HL-60 (cell line): ENCODE data around the gene HNF4A.
"Not testable (repeated sequence)": the region's sequence is repeated elsewhere in the genome, so short reads cannot be mapped to it uniquely, and the experiment has no call there.

Source experiments
- DNase-seq, 2 experiments: peaks; one replicate each; pipeline ENCODE4 v3.0.0-alpha.2; 2010 to 2020; ENCODE audit warnings: low read depth in 1 of 2, low spot score in 1 of 2
- H3K27ac ChIP-seq: fragments of 250-450 bp; sonication (Bioruptor Pico); replicated peaks from 2 replicates; pipeline ENCODE4 v1.5.1; 2020; ENCODE audit warnings: mild to moderate bottlenecking, moderate library complexity
- H3K27me3 ChIP-seq: fragments of 250-450 bp; sonication (Bioruptor Pico); 2 replicates; pipeline ENCODE4 v1.5.1; 2021; ENCODE audit warnings: mild to moderate bottlenecking, moderate library complexity; ENCODE audit not compliant: insufficient read depth, poor library complexity, severe bottlenecking
- H3K4me3 ChIP-seq: replicated peaks from 2 replicates; pipeline ENCODE4 v1.5.1; 2011; ENCODE audit warnings: mild to moderate bottlenecking, control low read depth, low read length; ENCODE audit not compliant: insufficient read depth
- GABPA ChIP-seq: IDR thresholded peaks from 2 replicates; pipeline ENCODE4 v1.6.1; 2012; ENCODE audit warnings: low read depth
- POLR2AphosphoS5 ChIP-seq: IDR thresholded peaks from 2 replicates; pipeline ENCODE4 v1.6.1; 2012; ENCODE audit warnings: low read depth
- SPI1 ChIP-seq: IDR thresholded peaks from 2 replicates; pipeline ENCODE4 v1.6.1; 2012; ENCODE audit warnings: low read depth, mild to moderate bottlenecking, borderline replicate concordance
- TF ChIP-seq, protein P1 (sequence below): IDR thresholded peaks from one replicate; pipeline ENCODE4 v1.5.1; 2011; ENCODE audit warnings: low read length, control low read depth, inconsistent platforms; ENCODE audit not compliant: insufficient read depth
- TF ChIP-seq, protein P2 (sequence below): IDR thresholded peaks from 2 replicates; pipeline ENCODE4 v1.6.1; 2012; ENCODE audit warnings: low read depth; ENCODE audit not compliant: insufficient replicate concordance

HNF4A gene

DNA sequence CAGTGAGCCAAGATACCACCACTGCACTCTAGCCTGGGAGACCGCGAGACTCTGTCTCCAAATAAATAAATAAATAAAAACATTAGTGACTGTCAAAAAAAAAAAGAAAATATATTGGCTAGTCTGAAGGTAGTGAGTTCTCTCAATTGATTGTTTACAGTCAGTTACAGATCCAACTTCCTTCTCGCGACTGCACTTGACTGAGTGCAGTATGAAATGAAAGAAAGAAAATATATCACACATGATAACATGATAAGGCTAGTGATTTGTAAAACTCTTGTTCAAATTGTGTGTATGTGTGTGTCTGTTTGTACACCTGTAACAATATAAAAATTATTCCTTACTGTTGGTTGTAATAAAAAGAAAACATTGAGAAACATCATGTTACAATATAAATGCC lies 10.8 kb upstream of the HNF4A start:
- TF ChIP-seq SPI1 (no peak), GABPA (no peak)
- TF ChIP-seq, protein P1, sequence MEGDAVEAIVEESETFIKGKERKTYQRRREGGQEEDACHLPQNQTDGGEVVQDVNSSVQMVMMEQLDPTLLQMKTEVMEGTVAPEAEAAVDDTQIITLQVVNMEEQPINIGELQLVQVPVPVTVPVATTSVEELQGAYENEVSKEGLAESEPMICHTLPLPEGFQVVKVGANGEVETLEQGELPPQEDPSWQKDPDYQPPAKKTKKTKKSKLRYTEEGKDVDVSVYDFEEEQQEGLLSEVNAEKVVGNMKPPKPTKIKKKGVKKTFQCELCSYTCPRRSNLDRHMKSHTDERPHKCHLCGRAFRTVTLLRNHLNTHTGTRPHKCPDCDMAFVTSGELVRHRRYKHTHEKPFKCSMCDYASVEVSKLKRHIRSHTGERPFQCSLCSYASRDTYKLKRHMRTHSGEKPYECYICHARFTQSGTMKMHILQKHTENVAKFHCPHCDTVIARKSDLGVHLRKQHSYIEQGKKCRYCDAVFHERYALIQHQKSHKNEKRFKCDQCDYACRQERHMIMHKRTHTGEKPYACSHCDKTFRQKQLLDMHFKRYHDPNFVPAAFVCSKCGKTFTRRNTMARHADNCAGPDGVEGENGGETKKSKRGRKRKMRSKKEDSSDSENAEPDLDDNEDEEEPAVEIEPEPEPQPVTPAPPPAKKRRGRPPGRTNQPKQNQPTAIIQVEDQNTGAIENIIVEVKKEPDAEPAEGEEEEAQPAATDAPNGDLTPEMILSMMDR = no peak
- no peaks in the 10 kb centered on the region for H3K27me3 ChIP-seq
- H3K27ac ChIP-seq = no peak overlapping the region
- H3K4me3 ChIP-seq = no peak overlapping the region
- no peak for DNase-seq

DNA sequence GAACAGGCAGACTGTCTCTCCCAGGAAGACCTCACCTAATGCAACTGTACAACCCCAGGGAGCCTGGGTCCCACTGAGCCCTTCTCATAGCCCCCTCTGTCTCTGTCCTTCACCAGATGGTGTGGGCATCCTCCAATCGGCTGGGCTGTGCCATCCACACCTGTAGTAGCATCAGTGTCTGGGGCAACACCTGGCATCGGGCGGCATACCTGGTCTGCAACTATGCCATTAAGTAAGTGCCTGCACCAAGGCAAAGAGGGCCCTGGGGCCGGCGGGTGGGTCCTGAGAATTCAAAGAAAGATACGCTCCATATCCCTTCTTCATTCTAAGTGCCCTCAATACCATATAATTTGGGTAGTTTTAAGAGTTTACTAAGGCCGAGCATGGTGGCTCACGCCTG lies 10.4 kb upstream of the HNF4A start:
- Histone ChIP-seq H3K4me3 (no peak overlapping the region), H3K27me3 (no peaks in the 10 kb centered on the region), H3K27ac (no peak overlapping the region)
- TF ChIP-seq GABPA = no peak
- TF ChIP-seq, protein P1 = no peak
- no peak for TF ChIP-seq SPI1
- TF ChIP-seq, protein P2, sequence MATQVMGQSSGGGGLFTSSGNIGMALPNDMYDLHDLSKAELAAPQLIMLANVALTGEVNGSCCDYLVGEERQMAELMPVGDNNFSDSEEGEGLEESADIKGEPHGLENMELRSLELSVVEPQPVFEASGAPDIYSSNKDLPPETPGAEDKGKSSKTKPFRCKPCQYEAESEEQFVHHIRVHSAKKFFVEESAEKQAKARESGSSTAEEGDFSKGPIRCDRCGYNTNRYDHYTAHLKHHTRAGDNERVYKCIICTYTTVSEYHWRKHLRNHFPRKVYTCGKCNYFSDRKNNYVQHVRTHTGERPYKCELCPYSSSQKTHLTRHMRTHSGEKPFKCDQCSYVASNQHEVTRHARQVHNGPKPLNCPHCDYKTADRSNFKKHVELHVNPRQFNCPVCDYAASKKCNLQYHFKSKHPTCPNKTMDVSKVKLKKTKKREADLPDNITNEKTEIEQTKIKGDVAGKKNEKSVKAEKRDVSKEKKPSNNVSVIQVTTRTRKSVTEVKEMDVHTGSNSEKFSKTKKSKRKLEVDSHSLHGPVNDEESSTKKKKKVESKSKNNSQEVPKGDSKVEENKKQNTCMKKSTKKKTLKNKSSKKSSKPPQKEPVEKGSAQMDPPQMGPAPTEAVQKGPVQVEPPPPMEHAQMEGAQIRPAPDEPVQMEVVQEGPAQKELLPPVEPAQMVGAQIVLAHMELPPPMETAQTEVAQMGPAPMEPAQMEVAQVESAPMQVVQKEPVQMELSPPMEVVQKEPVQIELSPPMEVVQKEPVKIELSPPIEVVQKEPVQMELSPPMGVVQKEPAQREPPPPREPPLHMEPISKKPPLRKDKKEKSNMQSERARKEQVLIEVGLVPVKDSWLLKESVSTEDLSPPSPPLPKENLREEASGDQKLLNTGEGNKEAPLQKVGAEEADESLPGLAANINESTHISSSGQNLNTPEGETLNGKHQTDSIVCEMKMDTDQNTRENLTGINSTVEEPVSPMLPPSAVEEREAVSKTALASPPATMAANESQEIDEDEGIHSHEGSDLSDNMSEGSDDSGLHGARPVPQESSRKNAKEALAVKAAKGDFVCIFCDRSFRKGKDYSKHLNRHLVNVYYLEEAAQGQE = no peak
- TF ChIP-seq POLR2AphosphoS5 = no peak
- no peak for DNase-seq

DNA sequence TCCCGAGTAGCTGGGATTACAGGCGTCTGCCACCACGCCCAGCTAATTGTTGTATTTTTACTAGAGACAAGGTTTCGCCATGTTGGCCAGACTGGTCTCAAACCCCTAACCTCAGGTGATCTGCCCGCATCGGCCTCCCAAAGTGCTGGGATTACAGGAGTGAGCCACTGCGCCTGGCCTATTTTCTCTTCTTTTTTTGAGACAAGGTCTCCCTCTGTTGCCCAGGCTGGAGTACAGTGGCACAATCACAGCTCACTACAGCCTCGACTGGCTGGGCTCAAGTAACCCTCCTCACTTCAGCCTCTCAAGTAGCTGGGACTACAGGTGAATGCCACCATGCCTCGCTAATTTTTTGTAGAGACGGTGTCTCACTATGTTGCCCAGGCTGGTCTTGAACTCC lies 9.6 kb upstream of the HNF4A start:
- DNase-seq, H3K4me3 ChIP-seq, H3K27me3 ChIP-seq, H3K27ac ChIP-seq: not testable (repeated sequence)

DNA sequence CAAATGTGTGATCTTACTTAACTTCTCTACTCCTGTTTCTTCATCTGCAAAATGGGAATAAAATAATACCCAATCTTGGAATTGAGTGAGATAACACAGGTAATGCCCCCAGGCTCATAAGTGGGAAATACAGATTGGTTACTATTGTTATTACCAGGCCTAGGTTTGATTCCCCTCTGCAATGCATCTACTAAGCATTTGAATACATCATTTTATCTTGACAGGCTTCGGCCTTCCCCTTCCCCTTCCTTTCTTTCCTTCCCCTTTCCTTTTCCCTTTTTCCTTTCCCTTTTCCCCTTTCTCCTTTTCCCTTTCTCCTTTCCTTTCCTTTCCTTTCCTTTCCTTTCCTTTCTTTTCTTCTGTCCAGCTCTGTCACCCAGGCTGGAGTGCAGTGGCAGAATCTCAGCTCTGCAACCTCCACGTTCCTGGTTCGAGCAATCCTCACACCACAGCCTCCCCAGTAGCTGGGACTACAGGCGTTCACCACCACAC lies 7.3 kb upstream of the HNF4A start:
- no peak overlapping the region for H3K27ac ChIP-seq
- H3K4me3 ChIP-seq = no peak overlapping the region
- TF ChIP-seq, protein P1 = no peak
- TF ChIP-seq SPI1 (no peak), GABPA (no peak)
- no peak for DNase-seq
- no peaks in the 10 kb centered on the region for H3K27me3 ChIP-seq

DNA sequence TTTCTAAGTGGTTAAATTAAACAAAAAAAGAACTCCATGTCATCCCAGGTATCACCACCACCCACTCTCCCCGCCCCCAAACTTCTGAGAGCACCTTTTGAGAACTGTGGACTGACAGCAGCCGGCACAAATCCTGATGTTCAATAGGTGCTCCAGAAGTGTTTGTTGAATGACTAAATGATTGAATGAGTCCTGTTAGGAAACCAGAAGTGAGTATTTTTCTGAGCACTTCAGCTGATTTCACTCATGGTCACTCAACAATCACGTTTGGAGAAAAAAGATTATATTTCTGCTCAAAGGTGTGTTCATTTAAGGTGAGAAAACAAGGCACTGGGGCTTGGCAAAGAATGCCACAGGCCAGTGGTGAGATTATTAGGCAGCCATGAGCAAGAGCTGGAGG lies 6.2 kb upstream of the HNF4A start:
- H3K27ac ChIP-seq = no peak overlapping the region
- no peak overlapping the region for H3K4me3 ChIP-seq
- H3K27me3 ChIP-seq = no peaks in the 10 kb centered on the region
- no peak for DNase-seq
- TF ChIP-seq, protein P2 = no peak
- TF ChIP-seq, protein P1 = no peak
- TF ChIP-seq SPI1 (no peak), GABPA (no peak)
